ENCODE results near the gene INSM1. TPM values are rescaled to one million over a fixed set of nuclear protein-coding genes. Genes with fewer than 3 reads are reported as not detected.

Gene INSM1
- total RNA-seq, 1 experiment from 2014 or later = 0.07 TPM

DNA sequence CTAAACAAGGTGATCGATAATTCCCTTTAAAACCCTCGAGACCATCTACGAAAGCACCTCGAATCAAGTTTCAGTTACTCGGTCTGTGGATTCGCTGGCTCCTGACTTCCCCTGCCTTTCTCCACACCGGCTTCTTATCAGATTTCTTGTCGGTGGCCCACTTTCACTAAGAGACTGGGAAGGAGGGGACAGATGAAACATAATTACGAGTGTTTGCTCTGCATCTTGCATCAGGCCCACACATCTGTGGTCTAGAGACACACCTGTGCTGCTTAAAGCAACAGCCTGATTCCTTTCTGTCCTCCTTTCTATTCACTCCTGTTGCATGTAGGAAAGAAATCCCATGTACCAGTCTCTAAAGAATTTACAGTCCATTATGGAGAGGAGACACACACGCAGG is 37.7 kb downstream of the INSM1 start:
- no peak overlapping the region for H3K9ac ChIP-seq (ENCODE audit: low read length)
- H3K36me3 ChIP-seq (ENCODE audit: control insufficient read depth in 1 of 2, insufficient read depth in 2 of 2, low read length in 2 of 2) = no peaks in the 10 kb centered on the region
- no peaks in the 10 kb centered on the region for H3K9me3 ChIP-seq (ENCODE audit: control insufficient read depth in 1 of 2, insufficient read depth in 1 of 2, low read depth in 1 of 2, low read length in 2 of 2)
- ATAC-seq (no peak), DNase-seq (ENCODE audit: low read depth, low spot score) (no peak)
- intact Hi-C loops (cut with micrococcal nuclease) = no loop called here
- ChIA-PET RAD21 (ENCODE audit: low non-redundant PET in 1 of 2, low total read pairs in 2 of 2, uncharacterized antibody in 2 of 2, unreplicated experiment in 2 of 2) (no interaction called here), CTCF (no interaction called here), POLR2A (no interaction called here)
- H2AFZ ChIP-seq (ENCODE audit: low read depth, low read length, poor library complexity, severe bottlenecking) = no peak overlapping the region
- no peak overlapping the region for H3K4me3 ChIP-seq (replicated peaks in 1 of 2; ENCODE audit: low read depth in 1 of 2, low read length in 2 of 2)
- H3K9me2 ChIP-seq (ENCODE audit: insufficient read depth) = no peaks in the 10 kb centered on the region
- no TSS peak for BruUV-seq (replicated peaks)
- H3K27me3 ChIP-seq (ENCODE audit: insufficient read depth, low read length) = no peaks in the 10 kb centered on the region
- no peak for TF ChIP-seq YY1 (IDR thresholded peaks at IDR 0.05; ENCODE audit: extremely low read depth, insufficient replicate concordance, low read depth, low read length)
- H3K4me1 ChIP-seq (ENCODE audit: control insufficient read depth in 1 of 2, insufficient read depth in 2 of 2, low read length in 2 of 2) = no peaks in the 10 kb centered on the region
- no peak overlapping the region for H3K4me2 ChIP-seq (ENCODE audit: low read length)
- H3K79me2 ChIP-seq (ENCODE audit: insufficient read depth, low read length) = no peaks in the 10 kb centered on the region
- no peak overlapping the region for H3K27ac ChIP-seq (ENCODE audit: low read depth, low read length)
- no peaks in the 10 kb centered on the region for H4K20me1 ChIP-seq (ENCODE audit: insufficient read depth)

- no peak overlapping the region for H3K27ac ChIP-seq (ENCODE audit: low read depth, low read length)
- H3K4me2 ChIP-seq (ENCODE audit: low read length) = no peak overlapping the region
- no peaks in the 10 kb centered on the region for H3K4me1 ChIP-seq (ENCODE audit: control insufficient read depth in 1 of 2, insufficient read depth in 2 of 2, low read length in 2 of 2)
- POLR2A ChIA-PET = no interaction called here
- no peaks in the 10 kb centered on the region for H3K79me2 ChIP-seq (ENCODE audit: insufficient read depth, low read length)
- no peak overlapping the region for H2AFZ ChIP-seq (ENCODE audit: low read depth, low read length, poor library complexity, severe bottlenecking)
- H3K27me3 ChIP-seq (ENCODE audit: insufficient read depth, low read length) = no peaks in the 10 kb centered on the region
- H3K9me2 ChIP-seq (ENCODE audit: insufficient read depth) = no peaks in the 10 kb centered on the region
- H3K36me3 ChIP-seq (ENCODE audit: control insufficient read depth in 1 of 2, insufficient read depth in 2 of 2, low read length in 2 of 2) = no peaks in the 10 kb centered on the region
- BruUV-seq (replicated peaks) = no TSS peak
- H3K9me3 ChIP-seq (ENCODE audit: control insufficient read depth in 1 of 2, insufficient read depth in 1 of 2, low read depth in 1 of 2, low read length in 2 of 2) = no peaks in the 10 kb centered on the region
- RAD21 ChIA-PET (ENCODE audit: low non-redundant PET in 1 of 2, low total read pairs in 2 of 2, uncharacterized antibody in 2 of 2, unreplicated experiment in 2 of 2) = no interaction called here
- no peak overlapping the region for H3K4me3 ChIP-seq (replicated peaks in 1 of 2; ENCODE audit: low read depth in 1 of 2, low read length in 2 of 2)
- CTCF ChIA-PET = no interaction called here
- DNase-seq (ENCODE audit: low read depth, low spot score) = no peak
- TF ChIP-seq CTCF (IDR thresholded peaks at IDR 0.05 in 2 of 3, conservative IDR thresholded peaks at IDR 0.05 in 1 of 3; ENCODE audit: borderline replicate concordance in 1 of 3, insufficient read depth in 1 of 3, low read depth in 2 of 3, low read length in 2 of 3) (no peak), ELF1 (IDR thresholded peaks at IDR 0.05; ENCODE audit: borderline replicate concordance, low read depth) (no peak), POLR2AphosphoS5 (IDR thresholded peaks at IDR 0.05; ENCODE audit: low read depth, low read length) (no peak), POLR2A (IDR thresholded peaks at IDR 0.05; ENCODE audit: borderline replicate concordance, extremely low read depth, insufficient read depth, insufficient read length) (no peak), SRF (IDR thresholded peaks at IDR 0.05; ENCODE audit: low read depth) (no peak), CBX3 (IDR thresholded peaks at IDR 0.05; ENCODE audit: low read depth) (no peak), SIN3A (IDR thresholded peaks at IDR 0.05; ENCODE audit: low read depth) (no peak), ZNF274 (IDR thresholded peaks at IDR 0.05; ENCODE audit: low read depth, low read length) (no peak), YY1 (IDR thresholded peaks at IDR 0.05; ENCODE audit: extremely low read depth, insufficient replicate concordance, low read depth, low read length) (no peak), FOSL1 (IDR thresholded peaks at IDR 0.05; ENCODE audit: low read depth) (no peak), RAD21 (IDR thresholded peaks at IDR 0.05; ENCODE audit: low read depth) (no peak), ZFX (IDR thresholded peaks at IDR 0.05) (no peak), SP1 (IDR thresholded peaks at IDR 0.05; ENCODE audit: low read depth) (no peak), CEBPB (IDR thresholded peaks at IDR 0.05; ENCODE audit: low read depth) (no peak), EZH2 (IDR thresholded peaks at IDR 0.05) (no peak)
- TF ChIP-seq, protein P1, sequence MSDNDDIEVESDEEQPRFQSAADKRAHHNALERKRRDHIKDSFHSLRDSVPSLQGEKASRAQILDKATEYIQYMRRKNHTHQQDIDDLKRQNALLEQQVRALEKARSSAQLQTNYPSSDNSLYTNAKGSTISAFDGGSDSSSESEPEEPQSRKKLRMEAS (IDR thresholded peaks at IDR 0.05) = no peak
- TF ChIP-seq, protein P2, sequence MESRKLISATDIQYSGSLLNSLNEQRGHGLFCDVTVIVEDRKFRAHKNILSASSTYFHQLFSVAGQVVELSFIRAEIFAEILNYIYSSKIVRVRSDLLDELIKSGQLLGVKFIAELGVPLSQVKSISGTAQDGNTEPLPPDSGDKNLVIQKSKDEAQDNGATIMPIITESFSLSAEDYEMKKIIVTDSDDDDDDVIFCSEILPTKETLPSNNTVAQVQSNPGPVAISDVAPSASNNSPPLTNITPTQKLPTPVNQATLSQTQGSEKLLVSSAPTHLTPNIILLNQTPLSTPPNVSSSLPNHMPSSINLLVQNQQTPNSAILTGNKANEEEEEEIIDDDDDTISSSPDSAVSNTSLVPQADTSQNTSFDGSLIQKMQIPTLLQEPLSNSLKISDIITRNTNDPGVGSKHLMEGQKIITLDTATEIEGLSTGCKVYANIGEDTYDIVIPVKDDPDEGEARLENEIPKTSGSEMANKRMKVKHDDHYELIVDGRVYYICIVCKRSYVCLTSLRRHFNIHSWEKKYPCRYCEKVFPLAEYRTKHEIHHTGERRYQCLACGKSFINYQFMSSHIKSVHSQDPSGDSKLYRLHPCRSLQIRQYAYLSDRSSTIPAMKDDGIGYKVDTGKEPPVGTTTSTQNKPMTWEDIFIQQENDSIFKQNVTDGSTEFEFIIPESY (IDR thresholded peaks at IDR 0.05; ENCODE audit: extremely low read depth, insufficient replicate concordance, low read length) = no peak
- ATAC-seq = no peak
- no peaks in the 10 kb centered on the region for H4K20me1 ChIP-seq (ENCODE audit: insufficient read depth)
- intact Hi-C loops (cut with micrococcal nuclease) = no loop called here
- no peak overlapping the region for H3K9ac ChIP-seq (ENCODE audit: low read length)
Observed at GRCh38 chr20:20406306-20406705, 38.4 kb downstream of the INSM1 start.
